ENCODE measurements around the gene CENPB. TPM values are rescaled to one million over a fixed set of nuclear protein-coding genes. Genes with fewer than 3 reads are reported as not detected.
A peak's percentile ranks its signal among the peaks of the same experiment; 100 is the strongest.

CENPB gene
- total RNA-seq, 1 experiment from 2014 or later: 74.5 TPM

DNA sequence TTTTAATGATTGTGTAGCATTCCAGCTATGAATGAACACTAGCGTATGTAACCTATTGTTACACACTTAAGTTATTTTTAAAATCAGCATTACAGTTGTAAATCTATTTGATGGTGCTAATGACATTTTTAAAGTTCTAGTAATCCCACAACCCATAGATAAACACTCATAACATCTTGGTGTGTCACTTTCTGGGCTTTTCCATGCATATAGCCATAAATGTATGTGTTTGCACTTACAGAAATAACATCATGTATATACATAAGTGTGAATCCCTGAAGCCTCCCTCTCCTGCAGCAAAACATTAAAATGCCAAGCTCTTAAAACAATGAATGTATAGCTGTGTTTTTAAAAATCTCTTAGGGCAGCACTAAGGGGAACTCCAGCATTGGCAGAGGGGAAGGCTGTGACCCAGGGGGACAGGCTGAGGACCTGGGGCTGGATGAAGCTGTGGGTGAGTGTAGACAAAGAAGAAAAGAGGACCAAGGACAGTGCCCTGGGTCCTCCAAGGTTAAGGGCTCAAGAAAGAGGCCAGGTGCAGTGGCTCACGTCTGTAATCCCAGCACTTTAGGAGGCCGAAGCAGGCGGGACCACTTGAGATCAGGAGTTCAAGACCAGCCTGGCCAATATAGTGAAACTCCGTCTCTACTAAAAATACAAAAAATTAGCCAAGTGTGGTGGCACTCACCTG is 929 bp upstream of the CENPB start:
- DNase-seq: no peak
- no peak overlapping the region for H3K4me3 ChIP-seq (ENCODE audit: insufficient read depth, low read depth, low read length)

DNA sequence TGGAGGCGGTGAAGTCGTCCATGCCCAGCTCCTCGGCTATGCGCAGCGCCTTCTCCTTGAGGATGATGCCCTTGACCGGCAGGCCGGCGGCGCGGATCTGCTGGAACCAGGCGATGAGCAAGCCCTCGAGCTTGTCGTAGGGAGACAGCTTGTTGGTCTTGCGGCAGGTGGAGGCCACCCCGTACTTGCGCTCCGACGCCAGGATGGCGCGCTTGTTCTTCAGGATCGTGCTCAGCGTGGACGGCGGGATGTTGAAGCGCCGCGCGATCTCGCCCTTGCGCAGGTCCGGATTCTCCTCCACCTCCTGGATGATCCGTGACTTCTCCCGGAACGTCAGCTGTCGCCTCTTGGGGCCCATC is 435 bp downstream of the CENPB start:
- DNase-seq: peak; percentile 78
- no peaks in the 10 kb centered on the region for H3K36me3 ChIP-seq (replicated peaks; ENCODE audit: control insufficient read depth, insufficient read depth, low read length)
- H3K4me3 ChIP-seq (ENCODE audit: insufficient read depth, low read depth, low read length): peak overlapping the region; percentile 74
- peaks cover 15% of the 10 kb centered on the region for H3K27me3 ChIP-seq (ENCODE audit: control insufficient read depth, insufficient read depth, low read length)

More for the DNA sequence above, 929 bp upstream of the CENPB start:
- Histone ChIP-seq H3K36me3 (replicated peaks; ENCODE audit: control insufficient read depth, insufficient read depth, low read length) (no peaks in the 10 kb centered on the region), H3K27me3 (ENCODE audit: control insufficient read depth, insufficient read depth, low read length) (peaks cover 15% of the 10 kb centered on the region)

DNA sequence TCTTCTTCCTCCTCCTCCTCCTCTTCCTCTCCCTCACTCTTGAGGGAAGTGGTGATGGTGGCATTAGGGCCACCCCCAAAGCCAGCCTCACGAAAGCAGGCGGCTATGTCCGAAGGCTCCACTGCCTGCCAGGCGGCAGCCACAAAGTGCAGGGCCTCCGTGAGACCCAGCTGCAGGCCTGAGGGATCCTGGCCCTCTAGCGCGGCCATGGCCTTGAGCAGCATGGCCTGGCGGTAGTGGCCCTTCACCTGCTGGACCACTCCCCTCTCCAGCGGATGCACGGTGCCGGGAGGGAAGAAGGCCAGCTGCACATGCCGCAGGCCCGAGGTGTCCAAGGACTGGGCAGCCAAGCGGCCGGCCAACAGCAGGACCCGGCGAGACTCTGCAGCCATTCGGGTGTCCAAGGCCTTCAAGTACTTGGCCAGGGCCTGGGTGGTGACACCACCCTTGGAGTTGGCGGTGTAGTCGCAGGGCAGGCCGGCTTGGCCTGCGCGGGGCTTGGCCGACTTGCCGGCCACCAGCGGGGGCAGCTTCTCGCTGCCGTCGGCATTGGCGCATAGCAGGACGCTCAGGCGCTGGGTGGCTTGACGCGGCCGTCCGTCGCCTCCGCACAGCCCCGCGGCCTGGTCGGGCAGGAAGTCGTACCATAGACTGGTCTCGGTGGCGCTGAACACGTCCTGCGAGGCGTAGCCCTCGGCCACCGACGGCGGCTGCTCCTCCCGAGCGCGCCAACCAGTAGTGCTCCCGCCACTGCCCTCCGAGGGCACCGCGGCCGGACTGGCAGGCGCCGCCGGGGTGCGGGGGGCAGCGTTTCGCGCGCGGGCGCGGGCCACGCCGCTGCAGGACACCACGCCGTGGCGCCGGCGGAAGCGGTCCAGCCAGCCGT is 1.1 kb downstream of the CENPB start:
- DNase-seq: no peak
- Histone ChIP-seq H3K4me3 (ENCODE audit: insufficient read depth, low read depth, low read length) (peak overlapping the region; percentile 74), H3K36me3 (replicated peaks; ENCODE audit: control insufficient read depth, insufficient read depth, low read length) (no peaks in the 10 kb centered on the region), H3K27me3 (ENCODE audit: control insufficient read depth, insufficient read depth, low read length) (peaks cover 19% of the 10 kb centered on the region)

DNA sequence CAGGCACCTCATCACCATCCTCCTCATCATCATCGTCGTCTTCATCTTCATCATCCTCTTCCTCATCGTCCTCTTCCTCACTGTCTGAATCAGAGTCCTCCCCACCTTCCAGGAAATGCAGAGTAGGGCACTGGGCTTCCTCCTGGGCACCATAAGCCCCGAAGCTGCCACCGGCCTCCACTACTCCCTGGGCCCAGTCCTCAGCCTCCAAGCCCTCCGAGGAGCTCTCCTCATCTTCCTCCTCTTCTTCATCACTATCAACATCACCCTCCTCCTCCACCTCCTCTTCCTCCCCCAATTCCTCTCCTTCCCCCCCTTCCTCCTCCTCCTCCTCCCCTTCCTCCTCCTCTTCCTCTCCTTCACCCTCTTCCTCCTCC is 1.7 kb downstream of the CENPB start:
- Histone ChIP-seq H3K4me3 (ENCODE audit: insufficient read depth, low read depth, low read length) (no peak overlapping the region), H3K36me3 (replicated peaks; ENCODE audit: control insufficient read depth, insufficient read depth, low read length) (no peaks in the 10 kb centered on the region), H3K27me3 (ENCODE audit: control insufficient read depth, insufficient read depth, low read length) (peaks cover 21% of the 10 kb centered on the region)
- DNase-seq: peak; percentile 27

DNA sequence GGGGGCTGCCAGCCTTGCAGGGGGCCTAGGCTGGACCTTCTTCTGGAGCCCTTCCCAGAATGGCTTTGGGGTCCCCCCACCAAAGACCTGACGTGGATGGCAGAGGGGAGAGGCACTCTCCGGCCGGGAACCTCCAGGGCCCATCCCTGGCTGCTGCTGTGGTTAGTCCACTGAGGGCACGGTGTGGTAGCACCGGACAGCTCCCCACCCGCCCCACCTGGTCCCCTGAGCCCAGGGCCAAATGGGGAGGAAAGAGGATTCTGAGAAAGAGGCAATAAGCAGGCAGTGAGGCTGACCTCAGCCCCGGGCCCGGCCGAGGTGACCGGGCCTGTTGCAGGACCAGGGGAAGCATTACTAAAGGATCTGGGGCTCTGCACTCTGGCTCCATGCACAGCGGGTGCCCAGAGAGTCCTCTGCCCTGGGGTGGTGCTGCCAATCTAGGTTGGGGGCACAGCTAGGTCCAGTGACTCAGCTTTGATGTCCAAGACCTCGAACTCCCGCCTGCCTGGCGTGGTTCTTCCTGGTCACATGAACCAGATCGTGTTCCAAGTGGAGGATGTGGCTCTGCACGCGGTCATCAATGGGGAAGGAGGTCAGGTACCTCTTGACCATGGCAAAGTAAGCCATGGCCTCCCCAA is 2.2 kb downstream of the CENPB start:
- Histone ChIP-seq H3K36me3 (replicated peaks; ENCODE audit: control insufficient read depth, insufficient read depth, low read length) (no peaks in the 10 kb centered on the region), H3K4me3 (ENCODE audit: insufficient read depth, low read depth, low read length) (no peak overlapping the region), H3K27me3 (ENCODE audit: control insufficient read depth, insufficient read depth, low read length) (peaks cover 26% of the 10 kb centered on the region)
- peak; percentile 55 for DNase-seq

DNA sequence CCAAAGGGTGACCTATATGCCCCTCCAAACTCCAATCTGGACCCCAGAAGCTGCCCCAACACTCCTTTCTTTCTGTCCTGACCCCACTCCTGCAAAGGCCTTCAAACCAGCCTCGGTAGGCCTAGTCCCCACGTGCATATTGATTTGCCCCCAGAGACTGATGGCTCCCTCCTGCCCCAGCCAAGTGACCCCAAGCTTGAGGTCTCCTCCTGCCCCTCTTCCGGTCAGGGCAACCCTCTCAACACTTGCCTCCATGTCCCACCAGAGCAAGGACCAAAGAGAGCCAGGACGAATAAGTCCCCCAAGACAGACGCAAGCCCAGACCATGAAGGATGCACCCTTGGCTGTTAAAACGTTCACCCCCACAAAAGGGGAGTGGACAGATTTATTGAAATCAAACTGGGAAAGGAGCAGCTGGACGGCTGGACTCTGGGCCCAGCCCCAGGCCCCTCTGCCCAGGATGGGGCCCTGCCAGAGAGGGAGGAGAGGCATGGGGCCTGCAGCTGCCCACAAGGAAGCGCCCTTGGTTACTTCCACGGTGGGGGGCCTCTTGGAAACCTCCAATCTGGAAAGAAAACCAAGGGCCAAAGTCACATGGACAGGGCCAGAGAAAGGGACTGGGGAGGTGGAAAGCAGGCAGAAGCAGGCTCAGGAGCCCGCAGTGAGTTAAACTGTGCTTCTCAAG is 2.9 kb downstream of the CENPB start:
- Histone ChIP-seq H3K36me3 (replicated peaks; ENCODE audit: control insufficient read depth, insufficient read depth, low read length) (no peaks in the 10 kb centered on the region), H3K27me3 (ENCODE audit: control insufficient read depth, insufficient read depth, low read length) (peaks cover 33% of the 10 kb centered on the region), H3K4me3 (ENCODE audit: insufficient read depth, low read depth, low read length) (no peak overlapping the region)
- peak; percentile 46 for DNase-seq

DNA sequence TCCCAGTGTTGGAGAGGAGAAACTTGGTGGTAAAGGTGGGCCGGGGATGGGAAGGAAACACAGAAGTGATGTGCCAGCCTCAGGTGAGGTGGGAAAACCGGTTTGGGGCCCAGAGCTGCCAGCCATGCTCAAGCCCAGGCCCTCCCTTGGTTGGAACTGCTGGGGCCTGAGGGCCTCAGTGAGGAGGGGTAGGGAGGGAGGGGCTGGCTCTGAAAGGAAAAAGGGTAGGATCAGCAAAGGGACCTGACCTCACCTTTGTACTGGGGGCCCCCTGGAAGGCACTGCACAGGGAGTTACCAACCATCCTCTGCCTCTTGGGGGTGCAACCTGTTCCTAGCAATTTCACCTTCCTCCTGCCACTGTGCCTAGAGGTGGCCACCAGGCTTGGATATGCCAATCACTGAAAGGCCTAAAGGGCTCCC is 3.5 kb downstream of the CENPB start:
- Histone ChIP-seq H3K4me3 (ENCODE audit: insufficient read depth, low read depth, low read length) (no peak overlapping the region), H3K36me3 (replicated peaks; ENCODE audit: control insufficient read depth, insufficient read depth, low read length) (no peaks in the 10 kb centered on the region), H3K27me3 (ENCODE audit: control insufficient read depth, insufficient read depth, low read length) (peaks cover 36% of the 10 kb centered on the region)
- DNase-seq: no peak

DNA sequence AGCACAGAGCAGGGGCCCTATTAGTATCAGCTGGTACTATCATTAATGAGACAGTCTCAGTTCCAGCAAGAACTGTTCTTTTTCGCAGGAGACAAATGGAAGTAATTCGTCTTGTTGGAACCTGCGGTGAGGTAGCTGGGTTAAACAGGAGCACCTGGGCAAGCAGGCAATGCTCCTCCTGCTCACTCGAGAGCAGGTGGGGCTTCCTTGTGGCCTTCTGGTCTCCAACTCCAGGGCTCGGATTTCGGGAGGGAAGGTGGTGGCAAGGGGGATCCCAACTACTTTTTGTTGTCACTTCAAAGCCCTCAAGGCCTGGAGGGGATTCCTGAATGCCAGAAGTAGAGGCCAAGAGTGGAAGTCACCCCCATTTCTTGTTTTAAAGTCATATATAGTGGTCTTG is 3.9 kb downstream of the CENPB start:
- Histone ChIP-seq H3K4me3 (ENCODE audit: insufficient read depth, low read depth, low read length) (no peak overlapping the region), H3K36me3 (replicated peaks; ENCODE audit: control insufficient read depth, insufficient read depth, low read length) (no peaks in the 10 kb centered on the region), H3K27me3 (ENCODE audit: control insufficient read depth, insufficient read depth, low read length) (peaks cover 37% of the 10 kb centered on the region)
- DNase-seq: peak; percentile 18

DNA sequence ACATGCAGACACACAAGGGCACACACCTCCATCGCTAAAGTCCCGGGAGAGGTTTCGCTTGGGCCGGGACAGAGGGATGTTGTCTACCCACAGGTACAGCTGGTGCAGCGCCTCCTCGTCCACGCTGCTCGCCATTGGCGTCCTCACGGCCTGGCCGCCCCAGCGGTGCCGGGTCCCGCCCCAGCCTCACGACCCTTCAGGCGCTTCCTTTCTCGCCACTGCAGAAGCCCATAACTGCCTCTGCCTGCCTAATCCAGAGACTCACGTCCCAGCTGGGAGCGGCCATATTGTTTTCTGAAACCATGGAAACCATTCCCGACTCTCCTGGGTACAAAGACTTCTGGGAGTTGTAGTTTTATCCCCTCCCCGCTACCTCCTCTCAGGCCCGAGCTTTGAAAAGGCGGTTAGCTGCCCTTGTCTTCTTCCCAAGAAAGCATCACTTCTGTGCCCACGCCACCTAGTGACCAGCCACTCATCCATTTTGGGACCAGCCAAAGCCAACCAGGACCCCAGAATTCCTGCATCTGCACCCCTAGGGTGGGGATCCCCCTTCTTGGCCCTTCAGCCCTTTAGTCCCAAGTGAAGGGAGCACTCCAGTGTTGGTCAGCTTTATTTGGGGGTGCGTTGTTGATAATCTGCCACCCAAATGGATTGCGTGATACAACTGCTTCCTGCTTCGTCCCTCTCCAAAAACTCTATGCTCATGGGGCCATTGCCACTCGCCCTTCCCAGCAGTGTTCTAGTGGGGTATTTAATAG is 5.2 kb downstream of the CENPB start, which contains the start of gene SPEF1:
SPEF1 (minus strand) TSS at position 296 of the 758 bp plus-strand sequence; CDS start at position 135, 161 bp downstream.
- peak; percentile 98 for DNase-seq
- H3K4me3 ChIP-seq (ENCODE audit: insufficient read depth, low read depth, low read length): peak within 1 kb of the TSS; percentile 24
- H3K36me3 ChIP-seq (replicated peaks; ENCODE audit: control insufficient read depth, insufficient read depth, low read length): no peaks in the 10 kb centered on the region
- H3K27me3 ChIP-seq (ENCODE audit: control insufficient read depth, insufficient read depth, low read length): peaks cover 44% of the 10 kb centered on the region

DNA sequence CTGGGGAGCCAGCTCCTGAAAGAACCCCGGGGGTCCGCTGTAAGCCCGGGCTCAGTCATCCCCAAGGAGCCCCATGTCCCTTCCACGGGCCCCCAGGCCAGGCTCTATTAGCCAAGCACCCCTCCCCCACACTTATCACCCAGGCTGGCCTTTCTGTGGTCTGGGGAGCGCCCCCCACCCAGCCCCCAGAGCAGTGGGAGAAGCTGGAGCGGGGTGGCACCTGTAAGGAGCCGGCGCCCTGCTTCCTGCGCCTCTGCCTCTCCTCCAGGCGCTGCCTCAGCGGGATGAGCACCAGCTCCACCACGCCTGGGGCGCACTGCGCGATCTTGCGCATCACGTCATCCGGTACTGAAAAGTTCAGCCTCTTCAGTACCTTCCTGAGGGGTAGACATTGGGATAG is 7.6 kb downstream of the CENPB start:
- peak overlapping the region; percentile 57; the same call in 1 of the 2 replicates for H3K4me3 ChIP-seq (ENCODE audit: insufficient read depth, low read depth, low read length)
- peaks cover 45% of the 10 kb centered on the region for H3K27me3 ChIP-seq (ENCODE audit: control insufficient read depth, insufficient read depth, low read length)
- no peaks in the 10 kb centered on the region for H3K36me3 ChIP-seq (replicated peaks; ENCODE audit: control insufficient read depth, insufficient read depth, low read length)
- no peak for DNase-seq

DNA sequence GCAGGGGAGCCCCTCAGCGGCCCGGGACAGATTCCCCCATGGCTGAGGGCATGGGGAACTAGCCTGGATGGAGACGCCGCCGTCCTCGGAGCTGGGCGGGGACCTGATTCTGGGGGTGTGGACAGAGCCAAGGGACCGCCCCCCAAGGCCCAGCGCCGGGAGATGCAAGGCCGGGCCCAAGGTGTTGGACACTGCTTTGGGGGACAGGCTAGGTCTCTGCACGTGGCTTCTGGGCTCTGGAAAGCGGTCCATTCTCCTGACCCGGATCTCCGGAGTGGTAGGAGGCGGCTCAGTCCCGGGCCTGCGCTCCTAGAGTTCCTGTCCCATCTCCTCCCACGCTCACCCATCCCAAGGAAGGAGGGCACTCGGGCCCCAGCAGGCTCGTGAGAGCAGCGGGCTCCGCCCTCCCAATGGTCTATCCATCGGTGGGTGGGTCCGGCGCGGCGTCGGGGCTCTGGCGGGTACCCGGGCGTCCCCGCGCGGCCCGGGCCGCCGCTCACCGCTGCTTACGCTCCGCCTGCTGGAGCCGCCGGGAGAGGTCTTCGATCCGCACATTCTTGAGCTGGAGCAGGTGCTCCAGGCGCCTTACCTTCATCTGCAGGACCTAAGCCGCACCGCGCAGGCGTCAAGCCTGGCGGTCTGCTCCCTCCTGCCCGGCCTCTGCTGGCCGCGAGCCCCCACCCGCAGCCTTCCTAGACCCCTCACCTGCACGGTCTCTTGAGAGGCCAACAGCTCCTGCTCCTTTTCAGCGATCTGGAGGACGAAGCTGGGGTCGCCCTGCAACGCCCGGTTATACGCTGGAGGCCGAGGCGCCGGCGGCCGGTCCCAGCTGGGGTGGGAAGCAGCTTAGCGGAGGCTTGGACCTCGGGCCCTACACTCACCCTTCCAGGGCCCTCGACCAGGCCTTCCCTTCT is 8.6 kb downstream of the CENPB start:
- peak; percentile 95 for DNase-seq
- Histone ChIP-seq H3K36me3 (replicated peaks; ENCODE audit: control insufficient read depth, insufficient read depth, low read length) (no peaks in the 10 kb centered on the region), H3K27me3 (ENCODE audit: control insufficient read depth, insufficient read depth, low read length) (peaks cover 45% of the 10 kb centered on the region), H3K4me3 (ENCODE audit: insufficient read depth, low read depth, low read length) (peak overlapping the region; percentile 57)

DNA sequence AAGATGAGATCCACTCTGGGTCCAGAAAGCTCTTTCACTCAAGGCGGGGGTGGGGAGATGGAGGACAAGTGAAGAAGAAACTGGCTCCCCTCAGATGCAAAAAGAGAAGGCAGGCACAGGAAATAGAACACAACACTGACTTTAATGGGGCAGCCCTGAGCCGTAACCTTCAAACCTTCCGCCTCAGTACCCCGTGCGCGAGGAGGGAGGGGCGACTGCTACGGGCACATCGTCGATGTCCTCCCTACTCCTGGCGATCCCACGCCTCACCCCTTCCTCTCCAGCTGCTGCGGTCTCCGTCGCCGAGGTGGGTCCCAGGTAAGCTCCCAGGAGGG is 9.2 kb downstream of the CENPB start:
- H3K36me3 ChIP-seq (replicated peaks; ENCODE audit: control insufficient read depth, insufficient read depth, low read length): no peaks in the 10 kb centered on the region
- peaks cover 45% of the 10 kb centered on the region for H3K27me3 ChIP-seq (ENCODE audit: control insufficient read depth, insufficient read depth, low read length)
- no peak for DNase-seq
- H3K4me3 ChIP-seq (ENCODE audit: insufficient read depth, low read depth, low read length): peak overlapping the region; percentile 57

DNA sequence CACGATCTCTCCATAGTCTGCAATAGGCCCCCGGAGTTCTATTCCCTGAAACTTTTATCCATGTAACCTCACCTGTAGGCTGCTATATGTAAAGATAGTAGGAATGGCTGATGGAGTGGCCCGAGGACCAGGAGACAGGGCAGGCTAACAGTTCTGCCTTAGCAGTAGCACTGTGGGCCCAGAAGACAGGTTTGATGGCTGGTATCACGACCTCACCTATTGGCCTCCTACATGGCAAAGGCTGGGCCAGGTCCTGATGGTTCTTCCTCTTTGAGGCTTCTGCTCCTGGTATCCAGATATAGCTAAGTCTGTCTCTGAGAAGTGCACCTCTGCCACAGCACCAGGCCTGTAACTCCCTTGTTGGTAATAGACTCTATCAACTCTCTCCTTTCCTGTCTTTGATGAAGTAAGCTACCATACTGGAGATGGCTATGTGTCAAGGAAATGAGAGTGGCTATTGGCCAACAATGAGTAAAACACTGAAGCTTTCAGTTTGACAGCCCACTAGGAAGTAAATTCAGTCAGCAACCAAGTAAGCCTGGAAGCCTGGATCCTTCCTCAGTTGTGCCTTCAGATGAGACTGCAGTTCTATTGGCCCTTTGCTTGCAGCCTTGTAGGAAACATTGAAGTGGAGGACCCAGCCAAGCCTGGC is 11.0 kb downstream of the CENPB start:
- peaks cover 42% of the 10 kb centered on the region for H3K27me3 ChIP-seq (ENCODE audit: control insufficient read depth, insufficient read depth, low read length)
- H3K4me3 ChIP-seq (ENCODE audit: insufficient read depth, low read depth, low read length): no peak overlapping the region
- H3K36me3 ChIP-seq (replicated peaks; ENCODE audit: control insufficient read depth, insufficient read depth, low read length): no peaks in the 10 kb centered on the region
- no peak for DNase-seq
